HG03469 (cell line): Measurements from ENCODE around the gene RAE1.

Source experiments
- ATAC-seq: cut with Tn5 transposase; IDR thresholded peaks from one replicate; pipeline ENCODE4 v1.9.1; 2021; ENCODE audit warnings: mild to moderate bottlenecking, moderate library complexity, moderate number of reproducible peaks; ENCODE audit not compliant: unreplicated experiment

Gene RAE1

GRCh38 chr20:57398231-57398821, 47.3 kb downstream of the RAE1 start:
- ATAC-seq = peak; percentile 42

DNA sequence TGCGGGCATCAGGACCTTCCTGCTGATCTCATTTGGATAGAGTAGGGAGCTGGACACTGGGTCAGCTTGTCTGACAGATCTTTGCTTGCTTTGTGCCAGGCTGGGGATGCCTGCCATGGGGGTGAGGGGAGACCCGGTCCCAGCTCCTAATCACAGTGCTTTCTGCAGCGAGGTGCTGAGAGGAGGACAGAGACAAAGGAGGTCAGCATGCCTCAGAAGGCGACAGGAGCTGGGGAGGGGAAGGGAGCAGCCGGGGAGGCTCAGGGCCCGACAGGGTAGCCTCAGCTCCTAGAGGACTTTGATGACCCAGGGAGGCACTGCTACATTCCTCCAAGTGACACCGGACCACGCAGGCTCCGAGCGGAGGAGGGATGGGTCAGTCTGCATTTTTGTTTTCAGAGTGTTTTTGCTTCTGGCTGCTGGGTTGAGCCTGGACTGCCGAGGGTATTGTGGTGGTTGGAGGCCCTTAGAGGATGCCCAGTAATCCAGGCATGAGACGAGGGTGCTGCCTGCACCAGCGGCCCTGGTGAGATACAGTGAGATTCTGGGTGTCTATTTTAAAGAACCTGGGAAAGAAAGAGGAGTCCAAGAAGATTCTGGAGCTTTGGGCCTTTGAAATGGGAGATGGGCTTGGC, 48.0 kb downstream of the RAE1 start:
- ATAC-seq = no peak

DNA sequence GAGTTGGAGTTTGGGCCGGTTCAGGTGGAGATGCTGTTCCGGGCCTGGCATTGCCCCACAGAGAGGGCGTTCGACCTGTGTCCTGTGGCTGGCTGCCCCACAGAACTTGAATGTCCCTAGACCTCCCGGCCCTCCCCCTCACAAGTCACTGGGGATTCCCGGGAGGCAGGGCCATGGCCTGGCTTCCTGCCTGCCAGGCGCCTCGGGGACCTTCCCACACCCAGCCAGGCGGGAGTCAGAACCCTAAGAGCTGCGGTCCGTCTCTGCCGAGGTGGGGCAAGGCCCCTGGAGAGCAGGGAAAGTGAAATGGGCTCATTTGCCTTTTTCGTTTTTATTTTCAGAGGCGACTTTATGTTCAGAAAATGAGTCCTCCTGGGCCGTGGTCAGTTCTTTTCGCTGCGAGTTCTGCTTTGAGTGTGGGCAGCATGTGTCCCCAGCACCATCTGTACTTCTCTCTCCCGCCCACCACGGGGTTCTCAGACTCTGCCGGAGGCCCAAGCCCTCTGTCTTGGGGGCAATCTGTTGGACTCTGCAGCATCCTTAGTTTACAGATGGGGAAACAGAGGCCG, 48.6 kb downstream of the RAE1 start:
- no peak for ATAC-seq

DNA sequence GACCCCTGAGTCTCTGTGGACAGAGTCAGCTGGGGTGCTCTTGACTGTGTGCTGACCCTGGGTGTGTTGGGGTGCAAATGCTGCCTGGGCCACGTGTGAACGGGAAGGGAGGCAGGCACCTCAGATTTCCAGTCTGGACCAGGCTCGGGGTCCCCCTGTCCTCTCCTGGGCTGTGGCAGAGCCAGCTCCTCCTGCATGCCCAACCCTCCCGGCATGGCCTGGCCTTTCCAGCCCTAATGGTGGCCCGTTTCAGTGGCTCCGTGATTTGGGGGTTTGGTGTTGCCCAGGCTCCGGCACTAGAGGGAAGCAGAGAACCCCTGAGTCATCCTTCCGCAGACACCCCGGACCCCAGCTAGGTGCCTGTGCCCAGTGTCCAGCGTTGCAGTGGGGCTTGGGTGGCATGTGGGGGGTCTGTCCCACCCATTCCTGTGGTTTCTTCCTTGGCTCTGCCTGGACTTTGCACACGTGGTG, 49.2 kb downstream of the RAE1 start:
- ATAC-seq = no peak

DNA sequence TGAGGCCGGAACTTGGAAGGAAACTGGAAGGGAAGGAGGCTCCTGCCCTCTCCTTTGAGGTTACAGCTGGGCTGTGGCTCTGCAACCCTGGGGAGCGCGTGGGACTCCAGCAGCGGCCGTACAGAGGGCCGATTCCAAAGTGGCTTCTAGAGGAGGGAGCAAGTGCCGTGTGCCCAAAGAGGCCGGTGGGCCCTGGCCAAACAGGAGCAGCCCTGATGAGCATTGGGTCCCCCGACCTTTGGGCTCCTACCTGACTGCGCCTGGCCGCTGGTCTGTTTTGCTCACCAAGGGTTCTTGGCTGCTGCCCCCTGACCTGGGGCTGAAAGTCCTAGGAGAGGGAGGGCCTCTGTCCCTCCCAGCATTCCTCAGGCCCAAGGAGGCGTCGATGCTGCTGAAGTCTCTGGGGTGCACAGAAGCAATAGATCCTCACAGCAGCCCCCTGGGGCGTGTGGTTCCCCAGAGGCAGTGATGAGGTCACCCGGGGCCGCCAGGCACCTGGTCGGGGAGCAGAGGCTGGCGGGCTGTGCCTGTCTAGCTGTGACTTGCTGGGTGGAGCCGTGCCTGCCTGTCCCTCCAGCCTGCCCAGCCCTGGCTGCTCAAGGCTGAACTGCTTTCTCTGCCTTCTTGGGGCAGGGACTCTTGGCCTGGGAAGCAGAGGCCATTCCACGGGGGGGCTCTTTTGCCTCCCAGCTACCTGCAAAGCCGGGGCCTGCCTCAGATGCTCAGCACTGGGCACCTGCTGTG, 49.9 kb downstream of the RAE1 start:
- ATAC-seq = no peak

DNA sequence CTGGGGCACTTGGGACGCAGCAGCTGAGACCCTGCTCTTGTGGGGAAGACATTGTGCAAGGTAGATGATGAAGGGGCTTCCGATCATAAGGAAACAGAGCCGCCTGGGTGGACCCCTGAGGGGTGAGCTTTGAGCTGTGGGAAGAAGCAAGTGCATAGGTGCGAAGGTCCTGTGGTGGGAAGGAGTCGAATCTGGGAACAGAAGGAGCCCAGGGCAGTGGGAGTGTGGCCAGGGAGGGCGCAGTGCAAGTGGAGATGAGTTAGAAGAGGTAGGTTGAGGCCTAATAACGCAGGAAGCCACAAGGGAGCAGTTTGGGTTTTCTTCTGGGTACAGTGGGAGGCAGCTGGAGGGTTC, 50.5 kb downstream of the RAE1 start:
- ATAC-seq = no peak

DNA sequence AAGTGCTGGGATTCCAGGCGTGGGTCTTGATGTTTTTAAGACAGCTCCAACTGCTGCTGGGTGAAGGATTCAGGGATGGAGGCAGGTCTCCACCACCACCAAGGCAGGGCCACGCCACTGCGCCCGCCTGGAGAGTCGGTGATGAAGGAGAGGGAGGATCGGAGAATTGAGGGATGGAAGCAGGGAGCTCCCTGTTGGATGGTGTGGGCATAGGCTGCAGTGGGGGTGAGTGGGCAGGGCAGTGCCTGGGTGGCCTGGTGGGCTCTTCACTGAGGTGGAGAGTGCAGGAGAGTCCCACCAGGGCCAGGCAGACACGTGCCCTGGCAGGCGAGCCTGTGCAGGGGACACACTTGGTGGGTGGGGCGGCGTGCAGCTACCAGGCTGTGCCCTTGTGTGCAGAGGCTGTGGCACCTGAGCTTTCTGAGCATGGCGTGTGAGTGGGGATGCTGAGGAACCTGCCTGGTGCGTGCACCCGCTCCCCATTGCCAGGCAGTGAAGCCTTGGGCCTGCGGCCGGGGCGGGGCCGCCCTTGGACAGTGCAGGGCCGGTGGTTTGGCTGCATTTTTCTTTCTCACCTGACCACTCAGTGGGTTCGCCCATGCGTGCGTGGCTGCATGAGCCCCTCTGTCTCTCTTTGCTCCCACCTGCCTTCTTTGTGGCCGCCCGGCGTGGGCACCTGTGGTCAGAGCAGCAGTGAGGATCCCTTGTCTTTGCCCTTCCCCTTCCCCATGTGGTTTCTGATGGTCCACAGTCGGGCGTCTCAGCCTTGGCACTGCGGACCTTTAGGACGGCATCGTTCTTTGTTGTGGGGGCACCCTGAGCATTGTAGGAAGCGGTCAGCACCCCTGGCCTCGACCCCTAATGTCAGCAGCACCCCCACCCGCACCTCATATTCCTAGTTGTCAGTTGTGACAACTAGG, 51.4 kb downstream of the RAE1 start:
- ATAC-seq = no peak

DNA sequence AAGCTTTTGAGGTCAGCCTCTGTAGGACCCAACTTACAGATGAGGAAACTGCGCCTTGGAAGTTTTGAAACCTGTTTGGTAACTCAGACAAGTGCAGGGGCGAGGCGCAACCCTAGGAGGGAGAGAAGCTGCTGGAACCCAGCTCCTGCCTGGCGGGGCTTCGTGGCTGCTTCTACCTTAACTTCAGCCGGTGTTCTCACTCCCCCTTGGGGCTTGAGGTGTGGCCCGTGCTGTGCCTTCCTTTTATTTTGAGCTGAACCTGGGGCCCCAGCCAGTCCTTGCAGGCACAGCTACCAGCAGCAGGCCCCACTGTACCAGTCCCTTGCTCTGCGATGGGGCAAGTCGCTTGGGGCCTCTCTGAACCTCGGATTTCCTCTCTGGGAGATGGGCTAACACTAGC, 52.2 kb downstream of the RAE1 start:
- ATAC-seq = no peak

DNA sequence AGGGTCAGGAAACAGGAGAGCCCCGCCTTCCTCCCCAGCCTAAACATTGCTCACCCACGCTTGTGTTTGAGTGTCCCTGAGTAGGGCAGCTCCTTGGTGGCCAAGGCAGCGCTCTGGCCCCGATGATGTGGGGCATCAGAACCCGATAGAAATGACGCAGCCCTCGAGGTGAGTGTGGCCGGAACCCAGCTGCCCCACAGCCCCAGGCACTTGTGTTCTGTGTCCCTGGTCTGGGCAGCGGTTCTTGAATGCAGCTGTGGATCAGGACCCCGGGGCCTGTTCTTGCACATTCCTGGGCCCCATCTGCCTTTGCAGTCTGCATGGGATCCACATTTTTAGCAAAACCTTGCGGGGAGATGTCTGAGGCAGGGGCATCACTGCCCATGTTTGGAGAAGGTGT, 53.0 kb downstream of the RAE1 start:
- ATAC-seq = no peak

DNA sequence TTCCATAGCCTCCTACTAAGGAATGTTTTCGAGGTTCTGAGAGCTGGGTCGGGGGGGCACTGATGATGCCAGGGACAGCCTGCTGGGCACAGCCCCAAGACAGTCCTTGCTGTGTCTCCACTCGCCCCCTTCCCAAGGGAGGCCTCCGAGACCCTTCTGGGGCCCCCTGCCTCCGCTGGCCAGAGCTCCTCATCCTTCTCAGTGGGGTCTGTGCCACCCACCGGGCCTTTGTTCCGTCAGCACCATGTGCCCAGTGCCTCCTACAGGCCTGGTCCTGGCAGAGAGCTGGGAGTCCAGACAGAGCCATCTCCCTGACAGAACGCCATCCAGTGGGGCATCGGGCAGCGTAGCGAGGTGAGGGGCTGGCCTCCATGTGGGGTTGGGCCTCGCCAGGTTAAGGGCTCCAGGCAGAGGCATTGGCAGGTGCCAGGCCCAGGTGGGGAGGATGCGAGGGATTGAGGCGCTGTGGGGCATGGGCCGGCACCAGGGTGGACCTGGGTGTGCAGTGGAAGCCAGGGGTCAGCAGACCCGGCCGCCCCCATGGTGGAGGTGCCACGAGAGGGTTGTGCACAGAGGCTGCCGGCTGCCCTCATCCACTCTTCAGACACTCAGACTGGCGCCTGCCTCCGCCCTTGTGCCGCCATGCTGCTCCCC, 53.5 kb downstream of the RAE1 start:
- no peak for ATAC-seq

DNA sequence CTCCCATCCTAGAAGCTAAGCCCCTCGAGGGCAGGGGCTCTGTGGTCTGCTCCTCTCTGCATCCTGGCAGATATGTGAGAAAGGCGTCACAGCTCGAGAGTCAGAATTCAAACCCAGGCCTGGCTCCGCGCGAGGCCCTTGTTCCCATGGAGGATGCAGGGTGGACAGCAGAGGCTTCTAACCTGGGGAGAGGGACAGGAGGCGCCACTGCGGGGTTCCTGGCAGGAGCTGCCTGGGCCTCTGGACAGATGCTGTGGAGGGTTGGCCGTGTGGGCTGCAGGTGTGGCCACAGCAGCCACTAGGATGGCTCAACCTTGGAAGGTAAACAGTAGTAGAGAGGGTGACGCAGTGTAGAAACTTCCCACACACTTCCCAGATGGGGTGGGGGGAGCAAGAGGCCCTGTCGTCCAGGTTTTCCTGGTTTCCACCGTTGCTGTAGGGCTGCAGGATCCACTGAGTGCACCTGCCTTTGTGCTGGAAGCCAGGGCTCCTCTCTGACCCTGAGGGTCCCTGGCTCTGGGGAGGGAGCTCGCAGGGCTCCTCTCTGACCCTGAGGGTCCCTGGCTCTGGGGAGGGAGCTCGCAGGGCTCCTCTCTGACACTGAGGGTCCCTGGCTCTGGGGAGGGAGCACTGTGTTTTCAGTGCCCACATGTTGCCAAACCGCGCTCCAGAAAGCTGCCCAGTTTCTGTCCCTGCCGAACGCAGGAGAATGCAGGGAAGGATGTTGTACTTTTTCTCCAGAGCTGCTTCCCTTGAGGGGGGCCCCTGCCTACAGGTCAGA, 54.4 kb downstream of the RAE1 start:
- ATAC-seq = no peak

GRCh38 chr20:57407541-57407956, 56.5 kb downstream of the RAE1 start:
- no peak for ATAC-seq

GRCh38 chr20:57408131-57408530, 57.1 kb downstream of the RAE1 start:
- ATAC-seq = no peak

- ATAC-seq = no peak
Measured at GRCh38 chr20:57408536-57409233, 57.6 kb downstream of the RAE1 start.

DNA sequence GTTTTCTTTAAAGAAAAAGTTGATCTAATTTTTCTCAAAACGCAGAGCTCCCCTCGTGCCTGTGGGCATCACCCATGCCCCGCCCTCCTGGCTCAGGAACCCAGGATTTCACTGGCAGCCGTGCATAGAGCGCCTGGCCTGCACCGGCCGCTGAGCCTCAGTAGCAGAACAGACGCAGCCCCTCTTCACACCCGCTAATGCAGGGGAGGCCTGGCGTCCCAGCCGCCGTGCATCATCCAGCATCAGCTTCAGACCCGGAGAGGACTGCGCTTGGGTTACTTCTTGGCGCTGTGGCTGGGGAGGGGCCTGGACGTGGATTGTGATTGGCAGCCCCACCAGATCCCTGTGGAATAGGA, 58.2 kb downstream of the RAE1 start:
- ATAC-seq = no peak

DNA sequence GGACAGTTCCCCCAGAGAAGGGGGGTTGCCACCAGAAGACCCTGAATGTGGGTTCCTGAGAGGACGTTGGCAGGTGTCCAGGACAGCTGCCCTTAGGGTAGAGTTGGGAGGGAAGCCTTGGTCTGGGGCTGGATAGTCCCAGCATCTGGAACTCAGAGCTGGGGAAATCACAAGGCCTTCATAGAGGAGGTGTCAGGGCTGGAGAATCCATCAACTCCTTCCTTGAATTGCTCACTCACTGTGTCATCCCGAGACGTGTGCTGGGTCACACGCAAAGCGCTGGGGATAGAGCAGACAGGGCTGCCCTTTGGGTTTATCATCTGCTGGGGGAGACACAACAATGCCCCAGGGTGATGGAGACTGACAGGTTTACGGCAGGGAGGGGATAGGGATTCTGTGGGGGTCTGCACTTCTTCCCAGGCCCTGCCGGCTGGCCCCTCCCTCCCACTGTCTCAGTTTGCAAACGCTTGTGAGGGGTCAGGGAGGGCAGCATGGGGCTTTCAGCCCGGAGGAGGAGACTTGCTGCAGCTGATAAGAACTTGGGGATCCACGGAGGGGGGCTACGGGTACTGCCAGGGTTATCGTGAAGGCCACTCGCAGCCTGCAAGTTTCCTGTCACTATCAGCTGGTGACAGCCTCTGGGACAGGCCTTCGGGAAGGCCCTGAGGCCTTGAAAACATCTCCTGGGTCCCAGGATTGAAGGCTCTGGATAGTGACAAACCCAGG, 58.8 kb downstream of the RAE1 start:
- no peak for ATAC-seq

DNA sequence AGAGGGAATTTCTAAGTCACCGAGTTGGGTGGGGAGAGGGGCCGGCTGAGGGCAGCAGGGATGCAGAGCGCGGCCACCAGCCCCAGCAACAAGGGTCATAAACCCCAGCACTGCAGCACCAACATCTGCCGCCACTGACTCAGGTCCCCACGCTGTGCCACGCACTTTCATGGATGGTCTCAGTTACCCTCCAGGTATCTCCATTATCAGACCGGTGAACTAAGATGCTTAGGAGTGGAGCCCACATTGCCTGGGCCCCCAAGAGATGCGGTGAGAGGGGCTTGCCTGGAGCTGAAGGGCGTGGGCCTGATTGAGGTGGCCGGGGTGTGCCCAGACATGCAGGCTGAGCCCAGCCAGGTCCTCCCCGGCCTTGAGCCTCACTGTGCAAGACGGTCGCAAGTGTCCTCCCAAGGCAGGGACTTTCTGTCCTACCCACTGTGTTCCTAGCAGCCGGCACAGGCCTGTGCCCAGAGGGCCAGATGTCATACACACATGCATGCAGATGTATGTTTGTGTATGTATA, 59.4 kb downstream of the RAE1 start:
- no peak for ATAC-seq

DNA sequence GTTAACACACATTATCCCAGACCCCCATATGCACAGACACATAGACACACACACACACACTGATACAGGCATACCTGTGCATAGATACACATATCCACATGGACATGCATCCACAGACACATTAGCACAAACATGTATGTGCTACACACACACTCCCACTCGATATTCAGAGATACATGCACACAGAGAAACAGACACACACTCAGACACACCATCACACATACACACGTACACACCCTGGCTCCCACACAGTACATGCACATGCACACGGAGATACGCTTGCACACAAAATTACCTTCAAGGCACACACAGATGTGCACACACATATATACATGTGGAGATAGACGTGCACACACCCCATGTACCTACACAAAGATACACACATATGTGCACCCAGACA, 59.9 kb downstream of the RAE1 start:
- no peak for ATAC-seq
